ENCODE data around the gene ADARB2. TPM values are rescaled to one million over a fixed set of nuclear protein-coding genes. Genes with fewer than 3 reads are reported as not detected.

ADARB2 gene
- total RNA-seq, 1 donor from 2014 or later: 1.8 TPM

DNA sequence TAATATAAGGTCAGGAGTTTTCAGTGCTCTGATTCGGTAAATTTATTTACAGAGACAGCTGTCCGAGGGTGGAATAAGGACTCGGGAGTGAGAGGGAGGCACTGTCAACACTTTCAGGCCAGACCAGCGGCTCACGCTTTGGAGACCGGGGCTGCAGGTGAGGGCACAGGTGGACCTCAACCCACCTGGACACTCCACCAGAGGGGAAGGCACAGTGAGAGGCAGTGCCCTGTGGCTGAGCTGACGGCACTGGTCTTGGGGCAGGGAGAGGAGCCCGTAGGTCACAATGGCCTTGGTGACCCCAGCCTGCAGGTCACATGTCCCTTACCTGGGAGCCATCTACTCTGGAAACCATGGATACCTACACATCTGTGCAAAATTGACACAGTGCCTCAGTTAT, 315.1 kb downstream of the ADARB2 start:
- TF ChIP-seq, protein P1, sequence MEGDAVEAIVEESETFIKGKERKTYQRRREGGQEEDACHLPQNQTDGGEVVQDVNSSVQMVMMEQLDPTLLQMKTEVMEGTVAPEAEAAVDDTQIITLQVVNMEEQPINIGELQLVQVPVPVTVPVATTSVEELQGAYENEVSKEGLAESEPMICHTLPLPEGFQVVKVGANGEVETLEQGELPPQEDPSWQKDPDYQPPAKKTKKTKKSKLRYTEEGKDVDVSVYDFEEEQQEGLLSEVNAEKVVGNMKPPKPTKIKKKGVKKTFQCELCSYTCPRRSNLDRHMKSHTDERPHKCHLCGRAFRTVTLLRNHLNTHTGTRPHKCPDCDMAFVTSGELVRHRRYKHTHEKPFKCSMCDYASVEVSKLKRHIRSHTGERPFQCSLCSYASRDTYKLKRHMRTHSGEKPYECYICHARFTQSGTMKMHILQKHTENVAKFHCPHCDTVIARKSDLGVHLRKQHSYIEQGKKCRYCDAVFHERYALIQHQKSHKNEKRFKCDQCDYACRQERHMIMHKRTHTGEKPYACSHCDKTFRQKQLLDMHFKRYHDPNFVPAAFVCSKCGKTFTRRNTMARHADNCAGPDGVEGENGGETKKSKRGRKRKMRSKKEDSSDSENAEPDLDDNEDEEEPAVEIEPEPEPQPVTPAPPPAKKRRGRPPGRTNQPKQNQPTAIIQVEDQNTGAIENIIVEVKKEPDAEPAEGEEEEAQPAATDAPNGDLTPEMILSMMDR (conservative IDR thresholded peaks at IDR 0.05): no peak
- no peaks in the 10 kb centered on the region for H3K36me3 Mint-ChIP-seq (ENCODE audit: low read depth)
- no peak overlapping the region for H3K4me3 Mint-ChIP-seq
- H3K27me3 Mint-ChIP-seq (ENCODE audit: low read depth): peaks cover 10% of the 10 kb centered on the region
- no peaks in the 10 kb centered on the region for H3K9me3 Mint-ChIP-seq
- H3K27ac Mint-ChIP-seq (ENCODE audit: unreplicated experiment): no peak overlapping the region
- no peak for DNase-seq (ENCODE audit: low read depth, low spot score)
- H3K4me1 Mint-ChIP-seq: peaks cover 20% of the 10 kb centered on the region

DNA sequence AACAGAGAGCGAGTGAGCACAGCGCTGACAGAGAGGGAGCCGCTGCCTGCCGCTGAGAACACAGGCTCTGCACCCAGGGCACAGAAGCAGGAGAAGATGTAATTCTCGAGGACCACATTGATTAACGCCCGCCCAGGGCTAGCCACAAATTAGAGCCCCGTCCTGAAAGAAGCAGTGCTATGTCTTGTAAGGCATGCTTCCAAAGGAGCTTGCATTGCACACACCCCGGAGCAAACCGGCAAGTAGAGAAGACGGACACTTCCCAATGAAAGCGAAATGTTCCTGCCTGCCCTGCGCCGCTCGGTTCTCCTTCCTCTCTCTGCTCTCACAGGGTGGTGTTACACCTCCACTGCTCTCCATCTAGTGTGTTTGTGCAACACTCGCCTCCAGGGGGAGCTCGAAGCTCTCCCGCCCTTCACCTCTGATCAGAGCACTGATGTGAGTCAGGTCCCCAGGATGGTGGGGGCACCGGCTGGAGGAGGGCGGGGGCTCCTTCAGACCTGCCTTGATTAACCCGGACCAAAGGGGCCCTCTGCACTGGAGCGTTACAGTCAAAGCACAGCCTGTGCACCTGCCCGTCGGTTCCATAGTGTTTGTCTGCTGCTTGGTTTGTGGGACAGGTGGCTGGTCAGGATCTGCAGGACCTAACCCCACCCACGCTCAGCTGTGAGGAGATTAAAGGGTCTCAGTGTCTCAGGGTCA, 316.5 kb downstream of the ADARB2 start:
- TF ChIP-seq, protein P1 (conservative IDR thresholded peaks at IDR 0.05): peak; percentile 94
- H3K9me3 Mint-ChIP-seq: no peaks in the 10 kb centered on the region
- peak overlapping the region; percentile 70 for H3K4me3 Mint-ChIP-seq
- no peaks in the 10 kb centered on the region for H3K36me3 Mint-ChIP-seq (ENCODE audit: low read depth)
- peak; percentile 82 for DNase-seq (ENCODE audit: low read depth, low spot score)
- peaks cover 10% of the 10 kb centered on the region for H3K27me3 Mint-ChIP-seq (ENCODE audit: low read depth)
- peak overlapping the region; percentile 63 for H3K27ac Mint-ChIP-seq (ENCODE audit: unreplicated experiment)
- peaks cover 20% of the 10 kb centered on the region for H3K4me1 Mint-ChIP-seq

DNA sequence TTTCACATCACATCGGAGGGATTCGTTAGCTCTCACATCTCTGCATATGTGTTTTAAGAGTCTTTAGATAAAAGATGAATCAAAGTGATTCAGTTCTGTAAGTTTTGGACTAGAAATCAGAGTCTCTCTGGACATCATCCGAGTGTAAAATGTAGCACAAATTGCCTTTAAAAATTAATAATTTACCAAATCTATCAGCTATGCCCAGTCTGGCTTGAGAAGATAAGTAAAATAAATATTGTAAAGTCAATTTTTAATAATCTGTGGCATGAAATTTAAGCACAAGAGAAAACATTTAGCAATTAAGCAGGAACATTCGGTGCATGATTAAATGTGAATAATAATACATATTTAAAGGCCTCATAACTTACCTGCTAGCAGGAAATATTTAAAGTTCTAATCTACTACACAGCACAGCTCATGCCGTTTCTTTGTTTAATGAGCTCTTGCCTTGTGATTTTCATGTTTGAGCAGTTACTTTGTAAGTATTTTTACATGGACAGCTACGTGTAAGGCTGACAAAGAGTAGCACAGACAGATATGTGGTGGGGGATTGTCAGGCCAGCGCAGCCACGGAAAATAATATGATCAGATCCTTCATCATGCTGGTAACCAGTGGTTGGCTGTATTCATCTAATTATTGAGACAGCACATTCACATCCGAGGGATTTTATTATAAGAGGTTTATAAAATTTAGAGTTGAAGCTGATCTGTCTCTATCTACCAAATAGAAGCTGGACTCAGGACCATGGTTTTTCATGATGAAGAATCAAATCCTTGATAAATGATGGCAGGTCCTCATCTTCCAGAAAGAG, 317.3 kb downstream of the ADARB2 start:
- Mint-ChIP-seq H3K36me3 (ENCODE audit: low read depth) (peaks cover 4% of the 10 kb centered on the region), H3K27ac (ENCODE audit: unreplicated experiment) (peak overlapping the region; percentile 63), H3K4me3 (peak overlapping the region; percentile 70), H3K4me1 (peaks cover 20% of the 10 kb centered on the region), H3K27me3 (ENCODE audit: low read depth) (peaks cover 10% of the 10 kb centered on the region), H3K9me3 (peaks cover 4% of the 10 kb centered on the region)
- no peak for DNase-seq (ENCODE audit: low read depth, low spot score)
- TF ChIP-seq, protein P1 (conservative IDR thresholded peaks at IDR 0.05): no peak

DNA sequence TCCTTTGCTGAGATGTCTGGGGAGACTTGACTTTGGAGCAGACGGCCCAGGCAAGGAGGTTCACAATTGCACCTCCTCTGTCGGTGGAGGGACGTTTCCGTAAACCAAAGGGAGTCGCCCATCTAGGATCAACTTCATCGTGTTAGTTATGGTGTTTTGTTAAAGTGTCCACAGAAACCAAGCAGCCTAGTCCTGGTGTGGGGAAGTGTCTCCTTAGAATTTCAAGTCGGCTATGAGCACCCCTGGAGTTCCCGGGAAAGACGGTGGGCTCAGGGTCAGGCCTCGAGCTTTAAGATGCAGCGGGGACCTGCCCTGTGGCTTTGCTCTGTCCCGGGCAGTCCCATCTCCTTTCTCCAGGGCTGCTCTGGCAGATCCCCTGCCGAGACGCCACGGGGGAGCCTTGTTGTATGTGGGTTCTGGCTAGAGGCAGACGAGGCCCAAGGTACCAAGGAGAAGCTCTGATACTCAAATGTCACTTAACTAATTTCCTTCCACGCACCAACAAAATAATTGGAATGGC, 319.2 kb downstream of the ADARB2 start:
- Mint-ChIP-seq H3K27ac (ENCODE audit: unreplicated experiment) (no peak overlapping the region), H3K27me3 (ENCODE audit: low read depth) (peaks cover 10% of the 10 kb centered on the region), H3K9me3 (peaks cover 8% of the 10 kb centered on the region), H3K4me1 (peaks cover 20% of the 10 kb centered on the region), H3K36me3 (ENCODE audit: low read depth) (peaks cover 4% of the 10 kb centered on the region), H3K4me3 (no peak overlapping the region)
- no peak for DNase-seq (ENCODE audit: low read depth, low spot score)
- TF ChIP-seq, protein P1 (conservative IDR thresholded peaks at IDR 0.05): no peak

DNA sequence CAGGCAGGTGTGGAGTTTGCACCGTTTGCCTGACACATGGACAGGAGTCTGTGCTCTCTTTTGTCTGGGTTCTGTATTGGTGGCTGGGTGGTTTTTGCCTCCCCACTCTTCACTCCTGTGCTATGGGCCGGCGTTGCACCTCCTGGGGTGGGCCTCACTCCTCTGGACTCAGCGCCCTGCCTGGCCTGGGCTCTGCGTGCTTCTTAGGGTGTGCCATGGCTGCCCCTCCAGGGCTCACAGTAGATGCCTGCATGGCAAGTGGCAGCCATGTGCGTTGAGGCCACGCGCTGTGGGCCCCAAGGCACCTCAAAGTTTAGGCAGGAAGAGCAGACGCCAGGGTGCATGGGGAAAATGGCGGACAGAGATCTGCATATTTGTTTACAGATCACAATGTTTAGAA, 319.8 kb downstream of the ADARB2 start:
- H3K27ac Mint-ChIP-seq (ENCODE audit: unreplicated experiment): no peak overlapping the region
- H3K9me3 Mint-ChIP-seq: peaks cover 10% of the 10 kb centered on the region
- TF ChIP-seq, protein P1 (conservative IDR thresholded peaks at IDR 0.05): no peak
- H3K4me3 Mint-ChIP-seq: no peak overlapping the region
- no peak for DNase-seq (ENCODE audit: low read depth, low spot score)
- peaks cover 20% of the 10 kb centered on the region for H3K4me1 Mint-ChIP-seq
- H3K27me3 Mint-ChIP-seq (ENCODE audit: low read depth): peaks cover 10% of the 10 kb centered on the region
- H3K36me3 Mint-ChIP-seq (ENCODE audit: low read depth): peaks cover 4% of the 10 kb centered on the region
